ENCODE measurements around the gene GNLY.

The GNLY gene

GRCh38 chr2:85647823-85648526, 46.2 kb upstream of the GNLY start:
- TF ChIP-seq, protein P1, sequence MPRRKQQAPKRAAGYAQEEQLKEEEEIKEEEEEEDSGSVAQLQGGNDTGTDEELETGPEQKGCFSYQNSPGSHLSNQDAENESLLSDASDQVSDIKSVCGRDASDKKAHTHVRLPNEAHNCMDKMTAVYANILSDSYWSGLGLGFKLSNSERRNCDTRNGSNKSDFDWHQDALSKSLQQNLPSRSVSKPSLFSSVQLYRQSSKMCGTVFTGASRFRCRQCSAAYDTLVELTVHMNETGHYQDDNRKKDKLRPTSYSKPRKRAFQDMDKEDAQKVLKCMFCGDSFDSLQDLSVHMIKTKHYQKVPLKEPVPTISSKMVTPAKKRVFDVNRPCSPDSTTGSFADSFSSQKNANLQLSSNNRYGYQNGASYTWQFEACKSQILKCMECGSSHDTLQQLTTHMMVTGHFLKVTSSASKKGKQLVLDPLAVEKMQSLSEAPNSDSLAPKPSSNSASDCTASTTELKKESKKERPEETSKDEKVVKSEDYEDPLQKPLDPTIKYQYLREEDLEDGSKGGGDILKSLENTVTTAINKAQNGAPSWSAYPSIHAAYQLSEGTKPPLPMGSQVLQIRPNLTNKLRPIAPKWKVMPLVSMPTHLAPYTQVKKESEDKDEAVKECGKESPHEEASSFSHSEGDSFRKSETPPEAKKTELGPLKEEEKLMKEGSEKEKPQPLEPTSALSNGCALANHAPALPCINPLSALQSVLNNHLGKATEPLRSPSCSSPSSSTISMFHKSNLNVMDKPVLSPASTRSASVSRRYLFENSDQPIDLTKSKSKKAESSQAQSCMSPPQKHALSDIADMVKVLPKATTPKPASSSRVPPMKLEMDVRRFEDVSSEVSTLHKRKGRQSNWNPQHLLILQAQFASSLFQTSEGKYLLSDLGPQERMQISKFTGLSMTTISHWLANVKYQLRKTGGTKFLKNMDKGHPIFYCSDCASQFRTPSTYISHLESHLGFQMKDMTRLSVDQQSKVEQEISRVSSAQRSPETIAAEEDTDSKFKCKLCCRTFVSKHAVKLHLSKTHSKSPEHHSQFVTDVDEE (CRISPR knock-in tag; IDR thresholded peaks at IDR 0.05): no peak
- TF ChIP-seq ZNF8 (CRISPR knock-in tag; IDR thresholded peaks at IDR 0.05) (no peak), POU6F1 (CRISPR knock-in tag; IDR thresholded peaks at IDR 0.05; ENCODE audit: borderline replicate concordance, low read depth) (no peak), ZNF565 (CRISPR knock-in tag; conservative IDR thresholded peaks at IDR 0.05; ENCODE audit: low read depth) (no peak), BACH2 (CRISPR knock-in tag; IDR thresholded peaks at IDR 0.05; ENCODE audit: borderline replicate concordance) (no peak), OSR1 (CRISPR knock-in tag; IDR thresholded peaks at IDR 0.05) (no peak), RARB (CRISPR knock-in tag; IDR thresholded peaks at IDR 0.05) (no peak), ZFP30 (CRISPR knock-in tag; IDR thresholded peaks at IDR 0.05) (no peak), ZC3H10 (CRISPR knock-in tag; IDR thresholded peaks at IDR 0.05) (no peak), TOX (CRISPR knock-in tag; IDR thresholded peaks at IDR 0.05; ENCODE audit: borderline replicate concordance) (no peak), CREB5 (CRISPR knock-in tag; IDR thresholded peaks at IDR 0.05; ENCODE audit: low read depth) (no peak)
- TF ChIP-seq, protein P2, sequence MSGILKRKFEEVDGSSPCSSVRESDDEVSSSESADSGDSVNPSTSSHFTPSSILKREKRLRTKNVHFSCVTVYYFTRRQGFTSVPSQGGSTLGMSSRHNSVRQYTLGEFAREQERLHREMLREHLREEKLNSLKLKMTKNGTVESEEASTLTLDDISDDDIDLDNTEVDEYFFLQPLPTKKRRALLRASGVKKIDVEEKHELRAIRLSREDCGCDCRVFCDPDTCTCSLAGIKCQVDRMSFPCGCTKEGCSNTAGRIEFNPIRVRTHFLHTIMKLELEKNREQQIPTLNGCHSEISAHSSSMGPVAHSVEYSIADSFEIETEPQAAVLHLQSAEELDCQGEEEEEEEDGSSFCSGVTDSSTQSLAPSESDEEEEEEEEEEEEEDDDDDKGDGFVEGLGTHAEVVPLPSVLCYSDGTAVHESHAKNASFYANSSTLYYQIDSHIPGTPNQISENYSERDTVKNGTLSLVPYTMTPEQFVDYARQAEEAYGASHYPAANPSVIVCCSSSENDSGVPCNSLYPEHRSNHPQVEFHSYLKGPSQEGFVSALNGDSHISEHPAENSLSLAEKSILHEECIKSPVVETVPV (CRISPR knock-in tag; IDR thresholded peaks at IDR 0.05): no peak
- no peak for ATAC-seq

DNA sequence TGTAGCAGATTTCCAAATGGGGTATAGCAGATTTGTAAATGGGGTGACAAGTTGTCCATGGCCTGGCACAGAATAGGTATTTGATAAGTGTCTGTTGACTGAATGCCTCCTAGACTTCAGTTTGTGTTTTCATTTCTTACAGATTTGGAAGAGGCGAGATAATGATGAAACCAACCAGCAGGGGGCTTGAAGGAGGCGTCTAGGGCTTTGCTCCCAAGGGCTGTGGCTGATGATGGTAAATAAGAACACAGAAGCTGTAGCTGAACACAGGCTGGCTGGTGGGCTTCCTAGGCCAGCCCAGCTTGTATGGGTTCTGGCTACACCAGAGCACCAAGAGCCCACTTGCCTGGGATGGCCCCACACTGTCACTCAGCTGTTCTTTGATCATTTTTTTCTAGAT, 45.5 kb upstream of the GNLY start:
- TF ChIP-seq ESRRG (CRISPR knock-in tag; IDR thresholded peaks at IDR 0.05): no peak
- ATAC-seq: peak; percentile 83

DNA sequence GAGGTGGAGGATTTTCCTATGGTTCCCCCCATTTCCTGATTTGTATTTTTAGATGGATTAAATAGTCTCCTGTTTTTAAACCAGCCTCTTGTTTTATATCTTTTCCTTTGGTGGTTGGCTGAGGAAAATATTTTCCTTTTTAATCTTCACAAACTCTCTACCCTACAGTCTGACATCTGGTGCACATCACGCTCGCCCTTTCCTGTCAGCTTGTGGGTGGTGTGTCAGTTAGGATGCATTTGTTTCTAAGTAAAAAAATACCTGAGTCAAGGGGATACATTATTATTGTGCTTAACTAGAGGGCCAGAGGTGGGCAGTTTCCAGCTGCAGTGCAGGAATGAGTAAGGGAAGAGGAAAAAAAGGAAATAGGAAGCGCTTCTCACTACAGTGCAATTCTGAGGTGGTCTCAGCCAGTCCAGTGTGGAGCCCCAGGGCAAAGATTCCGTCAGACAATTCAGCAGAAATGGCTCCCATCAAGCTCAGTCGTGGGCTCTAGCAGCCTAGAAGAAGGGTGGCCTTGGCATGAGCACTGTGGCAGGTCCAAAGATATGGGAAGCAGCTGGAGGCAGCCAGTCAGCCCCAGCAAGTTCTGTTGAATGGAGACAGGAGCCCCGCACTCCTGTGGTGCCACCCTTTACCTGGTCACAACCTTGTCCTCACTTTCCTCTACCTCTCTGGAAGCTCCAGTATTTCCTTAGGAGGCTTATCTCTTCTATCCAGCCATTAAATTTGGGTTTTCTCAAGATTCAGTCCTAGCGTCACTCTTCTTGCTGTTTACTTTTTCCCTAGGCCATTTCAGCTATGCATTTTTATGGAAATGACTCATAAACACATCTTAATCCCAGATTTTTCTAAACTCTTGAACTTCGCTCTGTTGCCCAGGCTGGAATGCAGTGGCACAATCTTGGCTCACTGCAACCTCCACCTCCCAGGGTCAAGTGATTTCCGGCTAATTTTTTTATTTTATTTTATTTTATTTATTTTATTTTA, 44.7 kb upstream of the GNLY start:
- no peak for TF ChIP-seq ZNF70 (CRISPR knock-in tag; IDR thresholded peaks at IDR 0.05)
- no peak for TF ChIP-seq BACH2 (CRISPR knock-in tag; IDR thresholded peaks at IDR 0.05; ENCODE audit: borderline replicate concordance)
- TF ChIP-seq ESRRG (CRISPR knock-in tag; IDR thresholded peaks at IDR 0.05): no peak
- TF ChIP-seq ISL1 (CRISPR knock-in tag; IDR thresholded peaks at IDR 0.05): no peak
- no peak for TF ChIP-seq TCF4 (CRISPR knock-in tag; IDR thresholded peaks at IDR 0.05; ENCODE audit: borderline replicate concordance)
- no peak for TF ChIP-seq SNAI2 (CRISPR knock-in tag; IDR thresholded peaks at IDR 0.05)
- TF ChIP-seq POU6F1 (CRISPR knock-in tag; IDR thresholded peaks at IDR 0.05; ENCODE audit: borderline replicate concordance, low read depth): no peak
- no peak for TF ChIP-seq ZFP3 (CRISPR knock-in tag; IDR thresholded peaks at IDR 0.05)
- no peak for TF ChIP-seq RARB (CRISPR knock-in tag; IDR thresholded peaks at IDR 0.05)
- TF ChIP-seq PPARA (CRISPR knock-in tag; IDR thresholded peaks at IDR 0.05; ENCODE audit: borderline replicate concordance): no peak
- no peak for TF ChIP-seq TOX (CRISPR knock-in tag; IDR thresholded peaks at IDR 0.05; ENCODE audit: borderline replicate concordance)
- TF ChIP-seq CSDC2 (CRISPR knock-in tag; IDR thresholded peaks at IDR 0.05): no peak
- TF ChIP-seq, protein P1 (CRISPR knock-in tag; IDR thresholded peaks at IDR 0.05): no peak
- no peak for TF ChIP-seq ZC3H10 (CRISPR knock-in tag; IDR thresholded peaks at IDR 0.05)
- TF ChIP-seq ZNF565 (CRISPR knock-in tag; conservative IDR thresholded peaks at IDR 0.05; ENCODE audit: low read depth): no peak
- peak; percentile 12; the same call in 2 of the 3 replicates for ATAC-seq

Data from SK-N-SH treated with all-trans-retinoic acid at 6 μM for 48 hours (cell line).